HEK293T (cell line): ENCODE data around the gene ANKRD44.

Experiments
- CTCF ChIA-PET: fragments of 350-600 bp; formaldehyde crosslinking; extraction: SDS; loops from one replicate; lab custom pipeline; 2021; ENCODE audit warnings: antibody characterized with exemption, inconsistent platforms; lab: Yijun Ruan, JAX
- POLR2A ChIA-PET: fragments of 350-600 bp; formaldehyde crosslinking; extraction: SDS; loops from one replicate; lab custom pipeline; 2020; ENCODE audit warnings: antibody characterized with exemption, inconsistent platforms; lab: Yijun Ruan, JAX
- DNase-seq: peaks from one replicate; pipeline ENCODE4 v3.0.0; 2012; ENCODE audit warnings: mixed read lengths; ENCODE audit errors: extremely low spot score
- ARNT ChIP-seq: fragments of 450-650 bp; IDR thresholded peaks from 2 replicates; pipeline ENCODE4 v1.6.1; 2017; ENCODE audit warnings: mild to moderate bottlenecking
- BHLHE40 ChIP-seq: fragments of 450-650 bp; IDR thresholded peaks from 2 replicates; pipeline ENCODE4 v1.6.1; 2016; ENCODE audit warnings: mild to moderate bottlenecking, moderate library complexity, borderline replicate concordance
- CTBP1 ChIP-seq: fragments of 450-650 bp; IDR thresholded peaks from 2 replicates; pipeline ENCODE4 v1.6.1; 2016; ENCODE audit warnings: borderline replicate concordance
- ELF4 ChIP-seq: fragments of 450-650 bp; IDR thresholded peaks from 2 replicates; pipeline ENCODE4 v1.6.1; 2017; ENCODE audit warnings: antibody characterized with exemption
- FOXA1 ChIP-seq: fragments of 450-650 bp; IDR thresholded peaks from 2 replicates; pipeline ENCODE4 v1.6.1; 2016; ENCODE audit warnings: mild to moderate bottlenecking
- FOXK2 ChIP-seq: fragments of 450-650 bp; IDR thresholded peaks from 2 replicates; pipeline ENCODE4 v1.6.1; 2016; ENCODE audit warnings: mild to moderate bottlenecking
- FOXM1 ChIP-seq: fragments of 450-650 bp; IDR thresholded peaks from 2 replicates; pipeline ENCODE4 v1.6.1; 2017; ENCODE audit warnings: mild to moderate bottlenecking, borderline replicate concordance
- HDGF ChIP-seq: fragments of 450-650 bp; IDR thresholded peaks from 2 replicates; pipeline ENCODE4 v1.6.1; 2017; ENCODE audit warnings: antibody characterized with exemption, borderline replicate concordance
- L3MBTL2 ChIP-seq: fragments of 450-650 bp; conservative IDR thresholded peaks from 2 replicates; pipeline ENCODE4 v1.6.1; 2016; ENCODE audit warnings: mild to moderate bottlenecking
- LEF1 ChIP-seq: fragments of 450-650 bp; IDR thresholded peaks from 2 replicates; pipeline ENCODE4 v1.6.1; 2017; ENCODE audit warnings: mild to moderate bottlenecking, borderline replicate concordance
- NFRKB ChIP-seq: fragments of 450-650 bp; IDR thresholded peaks from 2 replicates; pipeline ENCODE4 v1.6.1; 2016; ENCODE audit warnings: mild to moderate bottlenecking, moderate library complexity
- SP1 ChIP-seq: fragments of 450-650 bp; IDR thresholded peaks from 2 replicates; pipeline ENCODE4 v1.6.1; 2017
- SUZ12 ChIP-seq: fragments of 450-650 bp; IDR thresholded peaks from 2 replicates; pipeline ENCODE4 v1.6.1; 2016; ENCODE audit warnings: mild to moderate bottlenecking
- TARDBP ChIP-seq: fragments of 450-650 bp; IDR thresholded peaks from 2 replicates; pipeline ENCODE4 v1.6.1; 2016
- ZNF384 ChIP-seq: fragments of 450-650 bp; IDR thresholded peaks from 2 replicates; pipeline ENCODE4 v1.6.1; 2016
- TF ChIP-seq, protein P1 (sequence below): fragments of 450-650 bp; IDR thresholded peaks from 2 replicates; pipeline ENCODE4 v1.6.1; 2016

ANKRD44 gene

DNA sequence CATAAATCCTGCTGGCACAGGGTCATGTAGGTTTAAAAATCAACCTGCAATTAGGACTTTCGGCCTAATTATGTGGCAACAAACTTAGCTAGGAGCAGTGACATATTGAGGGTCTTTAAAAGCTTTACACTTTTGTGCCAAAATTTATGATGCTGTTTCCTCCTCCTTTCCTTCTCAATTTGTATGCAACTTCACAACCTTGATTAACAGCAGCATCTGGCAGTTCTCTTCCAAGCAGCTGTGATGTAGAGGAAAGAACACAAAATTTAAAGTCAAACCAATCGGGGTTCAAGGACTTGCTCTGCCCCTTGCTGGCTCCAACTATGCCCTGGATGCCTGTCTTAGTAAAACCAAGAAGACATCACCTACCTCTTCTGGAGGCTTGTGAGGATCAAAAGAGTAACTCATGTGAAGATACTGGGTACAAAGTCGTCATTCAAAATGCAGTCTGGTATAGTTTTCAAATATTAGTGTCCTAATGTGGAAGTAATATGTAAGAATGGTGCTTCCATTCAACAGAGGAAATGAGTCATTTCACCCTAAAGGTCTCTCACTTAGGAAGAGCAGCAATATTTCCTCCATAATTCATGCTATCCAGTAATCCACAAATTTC, 94.7 kb downstream of the ANKRD44 start:
- no peak for DNase-seq
- ChIA-PET POLR2A (no interaction called here), CTCF (no interaction called here)
- TF ChIP-seq SUZ12, result no peak
- no peak for TF ChIP-seq CTBP1
- no peak for TF ChIP-seq HDGF
- TF ChIP-seq L3MBTL2, result no peak
- no peak for TF ChIP-seq SP1
- no peak for TF ChIP-seq ZNF384
- no peak for TF ChIP-seq FOXK2
- TF ChIP-seq FOXA1, result no peak
- no peak for TF ChIP-seq LEF1
- no peak for TF ChIP-seq FOXM1
- TF ChIP-seq, protein P1, sequence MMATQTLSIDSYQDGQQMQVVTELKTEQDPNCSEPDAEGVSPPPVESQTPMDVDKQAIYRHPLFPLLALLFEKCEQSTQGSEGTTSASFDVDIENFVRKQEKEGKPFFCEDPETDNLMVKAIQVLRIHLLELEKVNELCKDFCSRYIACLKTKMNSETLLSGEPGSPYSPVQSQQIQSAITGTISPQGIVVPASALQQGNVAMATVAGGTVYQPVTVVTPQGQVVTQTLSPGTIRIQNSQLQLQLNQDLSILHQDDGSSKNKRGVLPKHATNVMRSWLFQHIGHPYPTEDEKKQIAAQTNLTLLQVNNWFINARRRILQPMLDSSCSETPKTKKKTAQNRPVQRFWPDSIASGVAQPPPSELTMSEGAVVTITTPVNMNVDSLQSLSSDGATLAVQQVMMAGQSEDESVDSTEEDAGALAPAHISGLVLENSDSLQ, result no peak
- no peak for TF ChIP-seq TARDBP
- no peak for TF ChIP-seq NFRKB

DNA sequence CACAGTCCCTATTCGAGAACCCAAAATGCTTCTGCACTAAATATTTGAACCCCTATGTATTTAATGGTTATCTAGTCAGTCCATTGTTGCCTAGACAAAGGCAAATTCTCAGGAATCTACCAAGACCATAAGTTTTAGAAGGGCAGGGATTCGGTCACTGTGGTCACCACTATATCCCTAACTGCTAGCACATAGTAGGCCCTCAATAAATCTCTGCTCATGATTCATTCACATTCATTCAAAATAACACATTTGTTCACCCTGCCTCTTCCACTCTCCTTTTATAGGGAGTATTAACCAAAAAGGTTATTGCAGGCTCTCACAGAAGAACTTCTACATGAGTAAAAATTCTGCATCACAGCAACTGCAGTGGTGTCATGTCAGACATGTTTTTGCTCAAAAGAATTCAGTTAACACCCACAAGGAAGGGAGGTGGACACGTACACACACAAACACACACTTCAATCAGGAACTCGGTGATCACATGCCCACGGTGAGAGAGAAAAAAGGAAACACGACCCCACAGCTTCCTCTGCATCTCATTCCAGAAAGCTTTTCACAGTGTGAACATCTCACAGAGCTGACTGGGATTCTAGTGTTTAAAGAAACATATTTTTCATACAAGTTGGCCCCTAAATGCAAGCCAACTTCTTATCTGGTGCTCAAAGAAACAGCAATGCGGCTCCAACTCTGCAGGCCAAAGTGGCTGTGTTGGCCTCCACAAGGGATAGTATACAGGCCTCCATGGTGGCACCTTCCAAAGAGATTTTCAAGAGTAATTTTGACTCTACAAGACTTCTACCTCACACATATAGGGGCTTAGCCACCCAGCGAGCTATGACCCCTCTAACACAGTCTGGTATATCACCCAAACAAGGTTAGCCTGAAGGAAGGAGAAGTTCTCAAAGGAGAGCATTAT, 98.0 kb downstream of the ANKRD44 start:
- ChIA-PET CTCF (no interaction called here), POLR2A (no interaction called here)
- no peak for DNase-seq
- TF ChIP-seq FOXK2, result no peak
- no peak for TF ChIP-seq ARNT
- TF ChIP-seq TARDBP, result no peak
- TF ChIP-seq SP1, result no peak
- TF ChIP-seq FOXA1, result no peak
- TF ChIP-seq BHLHE40, result no peak
- TF ChIP-seq FOXM1, result no peak
- no peak for TF ChIP-seq HDGF
- no peak for TF ChIP-seq ZNF384
- TF ChIP-seq L3MBTL2, result no peak
- TF ChIP-seq ELF4, result no peak

DNA sequence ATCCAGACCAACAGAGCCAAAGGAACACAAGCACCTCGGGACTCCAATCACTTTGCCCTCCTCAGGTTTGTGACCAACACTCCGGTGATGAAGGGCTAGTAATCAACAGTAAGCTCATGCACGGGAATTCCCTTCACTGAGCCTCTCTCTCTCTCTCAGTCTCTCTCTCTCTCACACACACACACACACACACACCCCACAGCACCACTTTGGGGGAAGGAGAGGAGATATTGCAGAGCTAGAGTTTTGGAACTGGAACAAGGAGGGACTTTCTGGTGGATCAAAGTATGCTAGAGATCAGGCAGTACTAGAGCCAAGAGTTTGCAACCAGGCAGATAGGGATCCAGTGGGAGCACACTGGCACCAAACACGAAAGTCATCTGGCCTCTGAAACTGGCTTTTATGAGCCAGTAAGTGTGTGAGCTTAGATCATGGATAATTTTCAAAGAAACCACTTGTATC, 98.7 kb downstream of the ANKRD44 start:
- CTCF ChIA-PET, result no interaction called here
- no peak for DNase-seq
- TF ChIP-seq TARDBP, result no peak
- no peak for TF ChIP-seq CTBP1
- TF ChIP-seq HDGF, result no peak
- TF ChIP-seq BHLHE40, result no peak
- TF ChIP-seq ZNF384, result no peak
- POLR2A ChIA-PET, result no interaction called here

DNA sequence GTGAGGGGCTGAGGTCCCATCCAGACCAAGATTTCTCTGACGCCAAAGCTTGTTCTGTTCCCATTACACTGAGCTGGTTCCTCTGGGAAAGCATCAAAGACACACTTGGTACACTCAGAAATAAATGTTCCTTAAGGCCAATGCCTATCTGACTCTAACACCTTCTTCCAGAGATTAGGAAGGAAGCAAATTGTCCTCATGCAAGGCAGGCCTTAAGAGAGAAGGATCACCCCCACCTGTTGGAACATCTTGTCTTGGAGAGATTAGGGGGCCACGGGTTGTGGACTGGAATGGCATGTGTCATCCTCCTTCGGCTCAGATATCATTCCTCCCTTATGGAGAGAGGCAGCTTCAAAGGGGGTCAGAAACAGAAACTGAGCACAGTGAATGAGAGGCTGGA, 100.2 kb downstream of the ANKRD44 start:
- TF ChIP-seq L3MBTL2 (no peak), ARNT (no peak), SUZ12 (no peak), CTBP1 (no peak), FOXA1 (no peak), BHLHE40 (no peak), HDGF (no peak), LEF1 (no peak), FOXK2 (no peak), ZNF384 (no peak)
- ChIA-PET CTCF (no interaction called here), POLR2A (no interaction called here)
- DNase-seq, result no peak

DNA sequence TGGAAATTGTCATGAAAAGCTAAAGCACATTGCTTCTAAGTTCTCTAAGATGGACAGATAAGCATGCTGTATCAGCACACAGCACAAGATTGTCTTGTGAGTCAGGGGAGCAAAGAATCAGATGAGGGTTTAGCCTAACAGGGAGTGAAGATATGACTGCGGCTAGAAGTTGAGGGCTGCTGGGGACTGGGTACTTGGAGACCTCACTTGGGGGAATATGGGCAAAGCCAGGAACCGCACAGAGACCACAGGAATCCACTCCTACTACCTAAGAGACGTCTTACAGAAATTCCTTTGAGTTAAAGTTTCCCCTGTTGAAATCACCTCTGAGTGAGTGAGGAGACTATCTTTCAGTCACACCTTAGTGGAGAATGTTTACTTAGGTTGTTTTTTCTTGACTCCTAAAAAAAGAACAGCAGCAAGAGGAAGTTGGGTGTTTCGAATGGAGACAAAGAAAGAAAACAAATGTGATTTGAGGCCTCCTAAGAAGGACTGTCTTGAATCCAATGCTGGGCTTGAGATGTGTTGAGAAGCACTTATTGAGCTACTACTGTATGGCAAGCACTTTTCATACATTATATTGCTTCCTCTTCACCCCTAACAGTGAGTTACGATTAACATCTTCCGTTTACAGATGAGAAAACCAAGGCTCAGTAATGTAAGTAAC, 100.7 kb downstream of the ANKRD44 start:
- ChIA-PET CTCF (no interaction called here), POLR2A (no interaction called here)
- DNase-seq, result no peak
- TF ChIP-seq LEF1 (no peak), L3MBTL2 (no peak), FOXA1 (no peak), FOXK2 (no peak), BHLHE40 (no peak), TARDBP (no peak), ZNF384 (no peak), ARNT (no peak), NFRKB (no peak)

DNA sequence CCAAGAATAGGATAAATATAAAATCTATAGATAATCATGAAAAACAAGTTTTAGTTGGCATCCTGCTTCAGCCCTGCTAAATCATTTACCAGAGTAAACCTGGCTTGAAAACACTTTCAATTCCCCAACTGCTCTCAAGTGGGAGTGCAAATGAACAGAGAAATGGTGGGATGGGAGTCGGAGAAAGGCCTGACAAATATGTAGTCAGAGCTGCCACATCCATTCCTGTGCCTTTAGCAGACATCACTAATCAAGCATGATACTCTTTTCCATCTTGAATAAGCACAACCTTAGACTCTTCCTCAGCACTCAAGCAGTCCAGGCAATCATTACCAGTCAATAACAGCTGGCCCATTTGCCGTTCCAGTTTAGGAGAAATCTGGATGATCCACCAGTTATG, 101.3 kb downstream of the ANKRD44 start:
- POLR2A ChIA-PET, result no interaction called here
- no peak for DNase-seq
- TF ChIP-seq ARNT (no peak), ELF4 (no peak), CTBP1 (no peak), BHLHE40 (no peak)
- CTCF ChIA-PET, result no interaction called here

DNA sequence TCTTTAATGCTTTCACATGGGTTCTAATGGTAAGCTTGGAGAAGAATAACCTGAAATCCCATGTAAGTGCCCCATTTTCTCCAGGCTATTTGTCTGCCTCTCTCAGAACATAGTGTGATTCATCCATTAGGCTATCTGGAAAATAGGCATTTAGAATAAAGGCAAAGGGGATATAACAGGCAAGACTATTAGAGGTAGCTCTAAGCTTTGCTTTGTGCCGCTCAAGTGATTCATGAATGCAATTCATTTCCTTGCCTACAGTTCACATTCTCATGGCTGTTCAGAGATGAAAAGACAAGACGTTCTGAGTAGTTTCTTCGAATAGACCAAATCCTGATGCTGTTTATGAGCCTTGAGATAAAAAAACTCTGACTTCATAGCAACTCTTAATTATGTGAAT, 101.7 kb downstream of the ANKRD44 start:
- POLR2A ChIA-PET, result no interaction called here
- TF ChIP-seq HDGF (no peak), TARDBP (no peak), SP1 (no peak), FOXK2 (no peak), SUZ12 (no peak)
- no peak for DNase-seq
- CTCF ChIA-PET, result no interaction called here
